Fibroblast of the aortic adventitia (primary cell): Measurements from ENCODE around the gene PIBF1. TPM values are rescaled to one million over a fixed set of nuclear protein-coding genes. Genes with fewer than 3 reads are reported as not detected.
"Not testable (repeated sequence)": the region's sequence is repeated elsewhere in the genome, so short reads cannot be mapped to it uniquely, and the experiment has no call there.

Experiments used
- DNase-seq: peaks from one replicate; pipeline ENCODE4 v3.0.0-alpha.2; 2010; ENCODE audit warnings: low read depth
- H3K4me3 ChIP-seq: 2 replicates; pipeline ENCODE4 v1.5.1; 2011; ENCODE audit warnings: low read depth, mild to moderate bottlenecking, control low read depth, low read length, moderate library complexity
- CTCF ChIP-seq: IDR thresholded peaks from 2 replicates; pipeline ENCODE4 v1.5.1; 2011; ENCODE audit warnings: mild to moderate bottlenecking, low read length, control low read depth, inconsistent platforms; ENCODE audit not compliant: insufficient read depth
- total RNA-seq: library from RNA; depleted of rRNA; stranded (reverse); fragments of >200 nt; gene quantifications from 2 replicates; pipeline ENCODE4 v1.2.3, GENCODE V29; 2012; ENCODE audit warnings: low replicate concordance

PIBF1 gene
- total RNA-seq, 1 donor, result 31.6 TPM

- H3K4me3 ChIP-seq, result no peak overlapping the region
- no peak for TF ChIP-seq CTCF
- no peak for DNase-seq
Observed at GRCh38 chr13:72891423-72891822, 109.5 kb downstream of the PIBF1 start.

DNA sequence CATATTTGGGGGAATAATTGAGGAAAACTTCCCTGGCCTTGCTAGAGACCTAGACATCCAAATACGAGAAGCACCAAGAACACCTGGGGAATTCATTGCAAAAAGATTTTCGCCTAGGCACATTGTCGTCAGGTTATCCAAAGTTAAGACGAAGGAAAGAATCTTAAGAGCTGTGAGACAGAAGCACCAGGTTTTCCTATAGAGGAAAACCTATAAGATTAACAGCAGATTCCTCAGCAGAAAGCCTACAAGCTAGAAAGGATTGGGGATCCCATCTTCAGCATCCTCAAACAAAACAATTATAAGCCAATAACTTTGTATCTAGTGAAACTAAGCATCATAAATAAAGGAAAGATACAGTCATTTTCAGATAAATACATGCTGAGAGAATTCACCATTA is 114.9 kb downstream of the PIBF1 start:
- no peak overlapping the region for H3K4me3 ChIP-seq
- no peak for DNase-seq
- no peak for TF ChIP-seq CTCF

DNA sequence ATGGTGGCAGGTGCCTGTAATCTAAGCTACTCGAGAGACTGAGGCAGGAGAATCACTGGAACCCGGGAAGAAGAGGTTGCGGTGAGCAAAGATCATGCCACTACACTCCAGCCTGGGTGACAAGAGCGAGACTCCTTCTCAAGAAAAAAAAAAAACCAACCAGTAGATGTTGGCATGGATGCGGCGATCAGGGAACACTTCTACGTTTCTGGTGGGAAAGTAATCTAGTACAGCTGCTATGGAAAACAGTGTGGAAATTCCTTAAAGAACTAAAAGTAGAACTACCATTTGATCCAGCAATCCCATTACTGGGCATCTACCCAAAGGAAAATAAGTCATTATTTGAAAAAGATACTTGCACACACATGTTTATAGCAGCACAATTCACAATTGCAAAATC is 119.6 kb downstream of the PIBF1 start:
- peak; percentile 45 for DNase-seq
- not testable (repeated sequence) for H3K4me3 ChIP-seq

DNA sequence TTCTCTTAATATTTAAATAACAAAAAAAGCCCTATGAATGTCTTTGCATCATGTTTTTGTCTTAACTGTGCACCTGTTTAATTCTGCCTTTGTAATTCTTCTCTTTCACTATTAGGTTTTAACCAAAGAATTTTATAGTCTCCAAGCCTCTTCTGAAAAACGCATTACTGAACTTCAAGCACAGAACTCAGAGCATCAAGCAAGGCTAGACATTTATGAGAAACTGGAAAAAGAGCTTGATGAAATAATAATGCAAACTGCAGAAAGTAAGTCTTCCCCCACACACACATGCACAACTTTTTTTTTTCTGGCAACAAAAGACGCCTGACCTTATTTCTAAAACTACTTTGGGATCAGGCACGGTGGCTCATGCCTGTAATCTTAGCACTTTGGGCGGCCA is 126.5 kb downstream of the PIBF1 start:
- H3K4me3 ChIP-seq, result no peak overlapping the region
- TF ChIP-seq CTCF, result no peak
- no peak for DNase-seq

DNA sequence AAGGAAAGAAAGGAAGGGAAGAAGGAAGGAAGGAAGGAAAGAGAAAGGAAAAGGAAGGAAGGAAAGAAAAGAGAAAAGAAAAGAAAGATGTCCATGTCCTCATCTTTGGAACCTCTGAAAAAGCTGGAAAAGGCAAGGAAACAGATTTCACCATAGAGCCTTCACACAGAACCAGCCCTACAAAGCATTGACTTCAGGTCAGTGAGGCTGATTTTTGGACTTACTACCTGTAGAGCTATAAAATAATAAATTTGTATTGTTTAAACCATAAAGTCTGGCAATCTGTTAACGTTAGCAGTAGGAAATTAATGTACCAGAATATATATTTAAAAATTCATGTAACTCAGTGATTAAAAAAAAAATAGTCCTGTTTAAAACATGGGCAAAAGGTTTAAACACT is 130.0 kb downstream of the PIBF1 start:
- no peak for TF ChIP-seq CTCF
- DNase-seq, result no peak
- no peak overlapping the region for H3K4me3 ChIP-seq

DNA sequence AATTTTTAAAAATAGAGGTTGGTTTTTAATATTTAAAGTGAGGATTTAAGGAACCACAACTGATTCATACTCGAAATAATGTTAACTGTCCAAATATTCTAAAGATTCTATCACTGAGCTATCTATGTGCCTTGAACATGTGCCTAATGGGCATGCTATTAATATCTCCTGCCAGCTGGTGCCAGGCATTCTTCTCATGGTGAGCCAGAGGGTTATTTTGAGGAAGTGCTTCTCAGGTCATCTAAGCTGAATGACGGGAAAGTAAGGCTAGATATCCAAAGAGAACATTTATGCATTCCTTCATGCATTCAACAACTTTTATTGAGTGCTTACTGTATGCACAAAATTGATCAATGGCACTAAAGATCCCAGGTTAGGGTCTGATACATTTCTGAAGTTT is 138.2 kb downstream of the PIBF1 start:
- peak; percentile 16 for DNase-seq
- no peak overlapping the region for H3K4me3 ChIP-seq
- TF ChIP-seq CTCF, result no peak

DNA sequence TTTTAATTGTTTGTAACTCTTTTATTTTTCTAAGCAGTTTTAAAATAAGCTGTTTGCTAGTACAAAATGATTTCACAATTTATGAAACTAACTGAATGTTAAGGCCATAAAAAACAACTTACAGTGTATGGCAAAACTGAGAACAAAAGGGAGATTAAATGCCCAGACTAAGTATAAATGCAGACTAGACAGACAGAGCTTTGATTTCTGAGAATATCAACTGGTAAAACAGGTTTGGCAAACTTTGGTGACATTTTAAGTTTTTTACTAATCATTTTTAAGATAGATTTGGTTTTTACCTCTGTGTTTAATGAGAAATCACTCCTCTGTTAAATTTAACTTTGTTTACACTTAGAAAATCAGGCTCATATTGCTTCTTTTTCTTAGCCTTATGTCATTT is 149.4 kb downstream of the PIBF1 start:
- no peak overlapping the region for H3K4me3 ChIP-seq
- TF ChIP-seq CTCF, result no peak
- no peak for DNase-seq
